Measurements from ENCODE around the gene NPY2R. TPM values are rescaled to one million over a fixed set of nuclear protein-coding genes. Genes with fewer than 3 reads are reported as not detected.

The NPY2R gene
- total RNA-seq, 1 donor from 2014 or later: not detected

GRCh38 chr4:155252327-155252726 is 43.9 kb downstream of the NPY2R start:
- no peak for ATAC-seq

- no peak for ATAC-seq
Observed at GRCh38 chr4:155263480-155263879, 55.0 kb downstream of the NPY2R start.

- ATAC-seq: no peak
Observed at GRCh38 chr4:155265113-155265512, 56.7 kb downstream of the NPY2R start.

Other genes with a start within 250 kb of the NPY2R start
- 1.7 TPM for gene MAP9, start 168.3 kb downstream of the NPY2R start, total RNA-seq